ENCODE results near the gene ING3. TPM values are rescaled to one million over a fixed set of nuclear protein-coding genes. Genes with fewer than 3 reads are reported as not detected.

ING3 gene
- polyA plus RNA-seq, 1 of the 3 experiments (the other 2 are of a cell fraction): 8.3 TPM

DNA sequence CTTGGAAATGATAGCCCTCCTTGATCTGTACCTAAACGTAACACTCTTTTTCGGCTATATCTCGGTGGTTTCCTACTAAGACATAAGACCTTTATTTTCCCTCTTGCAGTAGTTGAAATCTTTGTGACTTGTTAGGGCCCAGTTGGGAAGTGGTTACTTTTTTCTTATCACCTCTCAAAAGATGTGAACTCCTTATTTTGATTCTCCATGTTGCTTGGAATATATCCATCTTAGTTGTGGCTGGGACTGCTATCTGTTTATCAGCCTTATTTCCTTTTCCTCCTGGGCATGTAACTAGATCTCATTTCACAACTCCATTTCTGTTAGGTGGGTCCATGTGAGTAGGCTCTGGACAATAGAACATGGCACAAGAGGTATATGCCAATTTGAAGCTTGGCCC, 33.8 kb downstream of the ING3 start:
- 89% methylated on average over 3 of the region's 3 CpGs for WGBS (ENCODE audit: low lambda C conversion rate)
- Histone ChIP-seq H3K27ac (ENCODE audit: low read depth in 2 of 2, low read length in 1 of 2) (peak overlapping the region in 1 of 2 experiments; percentile 67; a peak in 2 of 4 replicates), H3F3A (replicated peaks; ENCODE audit: insufficient read depth) (peaks cover 25% of the 10 kb centered on the region), H3K9me3 (no peaks in the 10 kb centered on the region), H4K20me1 (ENCODE audit: insufficient read depth) (no peaks in the 10 kb centered on the region), H3K9ac (no peak overlapping the region), H3K9me2 (no peaks in the 10 kb centered on the region), H3K36me3 (replicated peaks in 1 of 2; ENCODE audit: control insufficient read depth in 1 of 2, insufficient read depth in 2 of 2, low read length in 1 of 2) (no peaks in the 10 kb centered on the region), H2AFZ (ENCODE audit: low read depth) (no peak overlapping the region), H3K4me2 (no peak overlapping the region), H3K4me3 (ENCODE audit: low read depth in 2 of 2, low read length in 1 of 2) (no peak overlapping the region), H3K79me2 (ENCODE audit: insufficient read depth) (no peaks in the 10 kb centered on the region), H3K4me1 (ENCODE audit: control insufficient read depth in 1 of 2, insufficient read depth in 2 of 2, low read depth in 1 of 2, low read length in 1 of 2) (peaks cover 0 to 7% of the 10 kb centered on the region in 2 experiments; a peak in 2 of 4 replicates), H3K27me3 (ENCODE audit: insufficient read depth) (no peaks in the 10 kb centered on the region)
- POLR2A ChIA-PET: no interaction called here
- no peak for DNase-seq
- CTCF ChIA-PET: interaction anchor here (1.2 to 8.9 kb wide), 8 partner anchors 12 to 193 kb away, joined by 3 to 397 read pairs (median 6); partner anchors contain the start of gene ING3
- TF ChIP-seq SIN3A (IDR thresholded peaks at IDR 0.05; ENCODE audit: borderline replicate concordance, low read depth, low read length) (no peak), TEAD4 (IDR thresholded peaks at IDR 0.05; ENCODE audit: borderline replicate concordance, insufficient read depth) (no peak), ELF1 (IDR thresholded peaks at IDR 0.05) (no peak), GATA2 (CRISPR knock-in tag; IDR thresholded peaks at IDR 0.05) (no peak), MEF2A (IDR thresholded peaks at IDR 0.05; ENCODE audit: borderline replicate concordance, low read depth) (no peak), YY1 (IDR thresholded peaks at IDR 0.05; ENCODE audit: low read depth) (no peak), FOXJ3 (CRISPR knock-in tag; IDR thresholded peaks at IDR 0.05) (no peak), RCOR1 (IDR thresholded peaks at IDR 0.05; ENCODE audit: low read length) (no peak), SMC3 (IDR thresholded peaks at IDR 0.05; ENCODE audit: low read depth, low read length) (no peak), JUND (IDR thresholded peaks at IDR 0.05) (no peak)
- TF ChIP-seq, protein P1, sequence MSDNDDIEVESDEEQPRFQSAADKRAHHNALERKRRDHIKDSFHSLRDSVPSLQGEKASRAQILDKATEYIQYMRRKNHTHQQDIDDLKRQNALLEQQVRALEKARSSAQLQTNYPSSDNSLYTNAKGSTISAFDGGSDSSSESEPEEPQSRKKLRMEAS (IDR thresholded peaks at IDR 0.05; ENCODE audit: low read depth): no peak

DNA sequence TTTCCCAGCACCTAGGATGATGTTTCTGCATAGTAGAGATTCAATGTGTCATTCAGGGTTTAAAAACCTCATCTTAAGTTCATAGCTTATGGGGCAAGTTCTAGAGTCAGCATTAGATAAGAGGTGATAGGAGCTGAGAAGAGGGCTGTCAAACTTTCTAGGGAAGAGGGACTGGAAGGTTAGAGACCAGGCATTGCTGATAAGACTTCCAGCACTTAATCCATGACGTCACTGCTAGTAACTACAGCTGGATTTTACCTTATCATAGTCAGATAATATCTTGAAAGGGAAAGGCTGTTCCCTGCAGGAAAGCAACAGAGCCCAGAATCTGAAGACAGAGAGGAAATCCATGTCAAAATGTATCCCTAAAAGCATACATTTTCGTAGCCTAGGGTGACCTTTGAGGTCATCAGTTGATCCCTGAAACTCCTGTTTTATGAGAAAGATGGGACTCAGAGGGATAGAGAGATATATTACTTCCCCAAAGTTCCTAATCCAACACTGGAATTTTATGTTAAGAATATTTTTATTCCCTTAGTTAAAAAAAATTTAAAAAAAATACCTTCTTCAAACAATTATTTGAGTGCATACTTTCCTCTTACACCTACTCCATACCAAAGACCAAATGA, 34.7 kb downstream of the ING3 start:
- Histone ChIP-seq H3K27ac (ENCODE audit: low read depth in 2 of 2, low read length in 1 of 2) (peak overlapping the region in 1 of 2 experiments; percentile 67; a peak in 2 of 4 replicates), H3K9me2 (no peaks in the 10 kb centered on the region), H3K9me3 (no peaks in the 10 kb centered on the region), H4K20me1 (ENCODE audit: insufficient read depth) (no peaks in the 10 kb centered on the region), H3K9ac (no peak overlapping the region), H3F3A (replicated peaks; ENCODE audit: insufficient read depth) (peaks cover 18% of the 10 kb centered on the region), H3K4me1 (ENCODE audit: control insufficient read depth in 1 of 2, insufficient read depth in 2 of 2, low read depth in 1 of 2, low read length in 1 of 2) (peaks cover 0 to 14% of the 10 kb centered on the region in 2 experiments; a peak in 2 of 4 replicates), H3K27me3 (ENCODE audit: insufficient read depth) (no peaks in the 10 kb centered on the region), H3K4me3 (ENCODE audit: low read depth in 2 of 2, low read length in 1 of 2) (no peak overlapping the region), H3K36me3 (replicated peaks in 1 of 2; ENCODE audit: control insufficient read depth in 1 of 2, insufficient read depth in 2 of 2, low read length in 1 of 2) (no peaks in the 10 kb centered on the region), H3K79me2 (ENCODE audit: insufficient read depth) (peaks cover 5% of the 10 kb centered on the region; the same call in 1 of the 2 replicates), H2AFZ (ENCODE audit: low read depth) (no peak overlapping the region), H3K4me2 (no peak overlapping the region)
- TF ChIP-seq ELF1 (IDR thresholded peaks at IDR 0.05): no peak
- 0 out of 2 replicates have a peak, but pooled peaks have one; percentile 13 for TF ChIP-seq RAD21 (IDR thresholded peaks at IDR 0.05; ENCODE audit: low read length)
- TF ChIP-seq, protein P2, sequence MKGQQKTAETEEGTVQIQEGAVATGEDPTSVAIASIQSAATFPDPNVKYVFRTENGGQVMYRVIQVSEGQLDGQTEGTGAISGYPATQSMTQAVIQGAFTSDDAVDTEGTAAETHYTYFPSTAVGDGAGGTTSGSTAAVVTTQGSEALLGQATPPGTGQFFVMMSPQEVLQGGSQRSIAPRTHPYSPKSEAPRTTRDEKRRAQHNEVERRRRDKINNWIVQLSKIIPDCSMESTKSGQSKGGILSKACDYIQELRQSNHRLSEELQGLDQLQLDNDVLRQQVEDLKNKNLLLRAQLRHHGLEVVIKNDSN (IDR thresholded peaks at IDR 0.05; ENCODE audit: borderline replicate concordance, low read depth): no peak
- no peak for TF ChIP-seq MEF2A (IDR thresholded peaks at IDR 0.05; ENCODE audit: borderline replicate concordance, low read depth)
- TF ChIP-seq RCOR1 (IDR thresholded peaks at IDR 0.05; ENCODE audit: low read length): peak; percentile 81; the same call in 1 of the 2 replicates
- TF ChIP-seq CHD2 (IDR thresholded peaks at IDR 0.05; ENCODE audit: low read length, partially characterized antibody): peak; percentile 84
- TF ChIP-seq GABPA (IDR thresholded peaks at IDR 0.05; ENCODE audit: low read depth): no peak
- peak; percentile 98 for TF ChIP-seq GATA2 (CRISPR knock-in tag; IDR thresholded peaks at IDR 0.05)
- TF ChIP-seq FOSL2 (IDR thresholded peaks at IDR 0.05; ENCODE audit: borderline replicate concordance, low read depth): no peak
- TF ChIP-seq EP300 (IDR thresholded peaks at IDR 0.05; ENCODE audit: borderline replicate concordance in 1 of 2, low read depth in 1 of 2, low read length in 1 of 2): peak in 1 of 2 experiments; percentile 96; a peak in 2 of 4 replicates
- TF ChIP-seq RXRA (IDR thresholded peaks at IDR 0.05; ENCODE audit: borderline replicate concordance, low read depth): no peak
- TF ChIP-seq FOXJ3 (CRISPR knock-in tag; IDR thresholded peaks at IDR 0.05): peak; percentile 93
- TF ChIP-seq, protein P3, sequence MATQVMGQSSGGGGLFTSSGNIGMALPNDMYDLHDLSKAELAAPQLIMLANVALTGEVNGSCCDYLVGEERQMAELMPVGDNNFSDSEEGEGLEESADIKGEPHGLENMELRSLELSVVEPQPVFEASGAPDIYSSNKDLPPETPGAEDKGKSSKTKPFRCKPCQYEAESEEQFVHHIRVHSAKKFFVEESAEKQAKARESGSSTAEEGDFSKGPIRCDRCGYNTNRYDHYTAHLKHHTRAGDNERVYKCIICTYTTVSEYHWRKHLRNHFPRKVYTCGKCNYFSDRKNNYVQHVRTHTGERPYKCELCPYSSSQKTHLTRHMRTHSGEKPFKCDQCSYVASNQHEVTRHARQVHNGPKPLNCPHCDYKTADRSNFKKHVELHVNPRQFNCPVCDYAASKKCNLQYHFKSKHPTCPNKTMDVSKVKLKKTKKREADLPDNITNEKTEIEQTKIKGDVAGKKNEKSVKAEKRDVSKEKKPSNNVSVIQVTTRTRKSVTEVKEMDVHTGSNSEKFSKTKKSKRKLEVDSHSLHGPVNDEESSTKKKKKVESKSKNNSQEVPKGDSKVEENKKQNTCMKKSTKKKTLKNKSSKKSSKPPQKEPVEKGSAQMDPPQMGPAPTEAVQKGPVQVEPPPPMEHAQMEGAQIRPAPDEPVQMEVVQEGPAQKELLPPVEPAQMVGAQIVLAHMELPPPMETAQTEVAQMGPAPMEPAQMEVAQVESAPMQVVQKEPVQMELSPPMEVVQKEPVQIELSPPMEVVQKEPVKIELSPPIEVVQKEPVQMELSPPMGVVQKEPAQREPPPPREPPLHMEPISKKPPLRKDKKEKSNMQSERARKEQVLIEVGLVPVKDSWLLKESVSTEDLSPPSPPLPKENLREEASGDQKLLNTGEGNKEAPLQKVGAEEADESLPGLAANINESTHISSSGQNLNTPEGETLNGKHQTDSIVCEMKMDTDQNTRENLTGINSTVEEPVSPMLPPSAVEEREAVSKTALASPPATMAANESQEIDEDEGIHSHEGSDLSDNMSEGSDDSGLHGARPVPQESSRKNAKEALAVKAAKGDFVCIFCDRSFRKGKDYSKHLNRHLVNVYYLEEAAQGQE (IDR thresholded peaks at IDR 0.05; ENCODE audit: low read depth, low read length): no peak
- peak; percentile 54; the same call in 1 of the 2 replicates for TF ChIP-seq MXI1 (IDR thresholded peaks at IDR 0.05; ENCODE audit: low read depth, low read length)
- TF ChIP-seq TEAD4 (IDR thresholded peaks at IDR 0.05; ENCODE audit: borderline replicate concordance, insufficient read depth): no peak
- ChIA-PET CTCF (interaction anchor here (0.7 to 8.9 kb wide), 15 partner anchors 9 to 193 kb away, joined by 3 to 397 read pairs (median 6); partner anchors contain the start of gene ING3), POLR2A (interaction anchor here (0.6 kb wide), 1 partner anchor 128 kb away, joined by 3 read pairs; no protein-coding TSS in a partner anchor)
- peak; percentile 72 for DNase-seq
- WGBS (ENCODE audit: low lambda C conversion rate): 31% methylated on average over 2 of the region's 2 CpGs

Data from SK-N-SH (cell line).